HTR-8/SVneo (cell line): ENCODE results near the gene DYNLT2.

Experiments
- DNase-seq: peaks from one replicate; pipeline ENCODE4 v3.0.0; 2011; ENCODE audit warnings: low spot score, mixed read lengths; ENCODE audit not compliant: insufficient read length
- FAIRE-seq: peaks from 2 replicates; lab custom pipeline; 2011; peaks lifted over from hg19 to GRCh38; lab: Jason Lieb, UNC

The DYNLT2 gene

DNA sequence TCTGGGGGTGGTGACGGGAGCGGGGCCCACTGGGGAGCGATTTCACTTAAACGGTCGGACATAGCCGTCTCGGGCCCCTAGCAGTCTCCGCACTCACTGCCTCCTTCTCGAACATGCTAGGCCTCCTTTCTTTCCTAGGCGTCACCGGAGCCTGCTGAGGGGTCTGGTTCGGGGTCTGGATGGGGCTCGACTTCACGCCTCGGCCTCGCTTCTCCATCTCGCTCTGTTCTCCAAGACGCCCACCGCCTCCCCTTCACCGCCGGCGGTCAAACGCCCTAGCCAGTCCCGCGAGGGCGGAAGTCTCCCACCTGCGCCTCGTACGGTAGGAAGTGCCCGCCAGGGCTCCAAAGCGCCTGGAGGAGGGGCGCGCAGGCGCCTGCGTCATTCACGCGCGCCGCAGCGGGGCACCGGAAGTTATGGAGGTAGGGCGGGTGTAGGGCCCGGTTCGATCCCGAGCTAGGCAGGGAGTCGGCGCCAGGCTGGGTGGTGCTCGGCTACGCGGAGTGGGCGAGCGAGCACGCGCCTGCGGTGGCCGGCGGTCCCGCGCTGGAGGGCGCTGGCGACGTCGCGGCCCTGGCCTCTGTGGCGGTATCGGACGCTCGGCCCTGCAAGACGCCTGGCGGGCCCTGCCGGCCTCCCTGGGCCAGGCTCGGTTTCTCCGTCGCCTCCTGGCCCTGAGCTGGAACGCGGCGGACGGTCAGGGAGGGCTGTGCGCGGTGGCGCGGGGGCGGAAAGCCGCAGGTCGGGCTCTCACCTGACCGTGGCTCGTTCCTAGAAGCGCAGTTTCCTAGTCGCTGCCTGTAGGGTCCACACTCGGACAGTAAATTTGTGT lies at the start of gene DYNLT2, which contains the start of gene ERMARD:
Gene DYNLT2, minus strand, starts transcription at position 331 of the 832 bp plus-strand sequence. Its CDS starts 114 bp downstream, at position 217.
Gene ERMARD, plus strand, starts transcription at position 381 of the 832 bp plus-strand sequence. Its CDS starts 36 bp downstream, at position 417.
- peak; percentile 67 for FAIRE-seq

DNA sequence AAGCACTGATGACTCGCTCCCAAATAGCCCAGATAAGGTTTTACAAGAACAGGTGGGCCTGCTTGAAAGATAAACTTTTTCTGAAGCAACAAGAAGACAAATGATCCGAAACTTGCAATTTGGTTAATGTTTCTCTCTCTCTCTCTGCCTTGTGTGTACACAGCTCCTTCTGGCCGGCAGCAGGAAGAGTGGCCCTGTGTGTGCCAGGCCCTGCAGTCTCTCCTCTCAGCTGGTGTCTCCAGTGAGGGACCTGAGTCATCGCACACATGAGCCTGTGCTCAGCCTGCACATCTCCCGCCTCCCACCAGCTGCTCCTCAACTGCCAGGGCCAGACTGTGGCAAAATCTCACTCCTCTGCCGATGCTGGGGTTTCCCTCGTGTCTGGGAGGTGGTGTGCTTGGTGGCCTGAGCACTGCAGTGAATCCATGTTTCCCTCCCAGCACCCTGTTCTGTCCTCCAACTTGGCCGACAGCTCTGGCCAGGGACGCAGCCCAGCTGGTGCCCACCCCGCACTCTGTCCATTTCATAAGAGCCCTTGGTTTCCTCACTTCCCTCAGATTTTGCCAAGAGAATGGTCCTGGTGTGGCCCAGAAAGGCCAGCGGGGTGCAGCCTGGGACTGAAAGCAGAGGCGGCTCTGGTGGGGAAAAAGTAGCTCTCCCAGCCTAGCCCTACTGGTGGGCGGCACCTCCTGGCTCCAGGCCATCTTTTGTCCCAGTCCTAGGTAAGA lies 49.5 kb upstream of the DYNLT2 start:
- FAIRE-seq, result no peak

More for the DNA sequence above, at the start of gene DYNLT2, which contains the start of gene ERMARD:
- DNase-seq, result peak; percentile 84

GRCh38 chr6:169800116-169800667 lies 48.8 kb upstream of the DYNLT2 start:
- DNase-seq (no peak), FAIRE-seq (no peak)

More for the DNA sequence above, 49.5 kb upstream of the DYNLT2 start:
- DNase-seq, result peak; percentile 39

DNA sequence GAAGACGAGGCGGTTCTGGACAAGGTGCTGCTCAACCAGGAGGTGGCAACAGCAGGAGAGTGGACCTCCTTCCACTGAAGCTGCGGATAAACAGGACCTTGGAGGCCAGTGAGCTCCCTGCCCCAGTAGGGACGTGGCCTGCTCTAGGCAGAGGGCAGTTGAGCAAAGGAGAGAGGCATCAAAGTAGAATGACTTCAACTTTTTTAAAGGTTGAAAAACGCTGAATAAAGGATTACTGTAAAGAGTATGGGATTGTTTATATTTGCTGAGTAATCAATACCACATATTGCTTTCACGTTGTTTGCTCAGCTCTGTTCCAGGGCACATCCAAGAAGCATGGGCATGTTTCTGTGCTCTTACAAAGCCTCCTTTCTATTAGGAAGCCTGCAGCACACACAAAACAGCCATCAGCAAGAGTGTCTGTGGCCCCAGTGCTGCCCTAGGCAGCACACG lies 48.1 kb upstream of the DYNLT2 start:
- FAIRE-seq (no peak), DNase-seq (no peak)

- no peak for FAIRE-seq
- DNase-seq, result no peak
These were observed 47.5 kb upstream of the DYNLT2 start for GRCh38 chr6:169798764-169799473.

DNA sequence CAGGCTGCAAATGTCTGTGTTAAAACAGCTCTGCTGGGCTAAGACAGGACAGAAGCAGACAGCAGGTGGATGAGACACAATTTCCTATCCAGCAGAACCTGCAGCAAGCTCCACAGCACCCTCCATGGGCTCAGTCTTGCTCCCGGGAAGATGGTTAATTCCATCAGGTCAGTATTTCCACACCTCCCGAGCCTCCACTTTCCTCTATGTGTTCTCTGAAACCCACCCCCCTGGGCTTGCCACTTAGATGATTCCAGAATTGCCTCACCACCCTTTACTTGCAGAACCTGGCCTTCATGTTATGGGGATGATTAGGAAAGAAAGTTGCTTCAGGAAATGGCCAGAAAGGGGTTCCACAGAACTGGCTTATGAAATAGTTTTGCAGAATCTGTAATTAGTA lies 43.8 kb upstream of the DYNLT2 start:
- FAIRE-seq, result no peak
- DNase-seq, result no peak

GRCh38 chr6:169794317-169795055 lies 43.1 kb upstream of the DYNLT2 start:
- FAIRE-seq (no peak), DNase-seq (no peak)

DNA sequence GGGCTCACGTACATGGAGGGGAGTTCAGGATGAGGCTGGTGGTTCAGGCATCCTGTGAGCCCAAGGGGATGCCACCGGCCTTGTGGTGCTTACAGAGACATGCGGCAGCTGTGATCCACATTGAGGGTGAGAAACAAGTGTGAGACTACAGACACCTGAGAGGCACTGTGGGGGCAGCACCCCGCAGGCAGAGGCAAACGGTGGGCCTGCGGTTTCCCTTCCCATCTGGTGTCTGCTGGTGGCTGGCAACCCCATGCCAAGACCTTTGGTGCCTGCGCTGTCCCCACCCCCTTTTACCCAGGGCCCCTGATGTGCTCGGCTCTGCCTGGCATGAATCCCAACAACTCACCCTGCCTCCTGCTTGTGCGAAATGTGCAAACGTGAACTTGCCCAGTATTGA lies 42.0 kb upstream of the DYNLT2 start:
- DNase-seq (no peak), FAIRE-seq (no peak)

DNA sequence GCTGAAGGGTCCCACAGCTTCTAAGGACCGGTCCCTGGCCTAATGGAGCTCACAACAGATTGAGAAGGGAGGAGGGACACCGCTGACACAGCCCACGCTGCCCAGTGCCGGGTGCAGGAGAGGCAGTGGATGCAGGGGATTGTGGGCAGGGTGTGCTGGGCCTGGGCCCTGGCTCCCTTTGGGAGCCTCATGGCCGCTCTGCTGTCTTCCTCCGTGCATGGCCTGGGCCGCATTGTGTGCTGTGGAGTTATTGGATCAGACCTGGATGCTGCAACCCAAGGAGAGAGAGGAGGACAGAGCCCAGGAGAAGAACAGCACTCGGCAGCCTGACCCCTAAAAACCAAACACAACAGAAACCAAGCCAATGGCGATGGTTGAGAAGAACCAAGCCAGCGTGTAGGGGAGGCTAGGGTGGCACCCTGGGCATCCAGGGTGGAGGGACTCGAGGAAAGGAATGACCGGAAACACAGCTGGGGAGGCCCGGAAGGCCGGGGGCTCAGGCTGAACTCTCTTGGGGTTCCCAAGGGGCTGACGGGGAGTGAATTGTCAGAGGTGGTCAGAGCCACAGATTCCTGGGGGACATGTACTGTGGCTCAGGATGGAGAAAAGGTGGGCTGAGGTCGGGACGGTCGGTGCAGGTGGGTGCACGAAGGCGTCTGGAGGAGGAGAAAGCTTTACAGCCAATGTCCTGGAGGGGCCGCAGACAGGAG lies 41.1 kb upstream of the DYNLT2 start:
- FAIRE-seq, result no peak

DNA sequence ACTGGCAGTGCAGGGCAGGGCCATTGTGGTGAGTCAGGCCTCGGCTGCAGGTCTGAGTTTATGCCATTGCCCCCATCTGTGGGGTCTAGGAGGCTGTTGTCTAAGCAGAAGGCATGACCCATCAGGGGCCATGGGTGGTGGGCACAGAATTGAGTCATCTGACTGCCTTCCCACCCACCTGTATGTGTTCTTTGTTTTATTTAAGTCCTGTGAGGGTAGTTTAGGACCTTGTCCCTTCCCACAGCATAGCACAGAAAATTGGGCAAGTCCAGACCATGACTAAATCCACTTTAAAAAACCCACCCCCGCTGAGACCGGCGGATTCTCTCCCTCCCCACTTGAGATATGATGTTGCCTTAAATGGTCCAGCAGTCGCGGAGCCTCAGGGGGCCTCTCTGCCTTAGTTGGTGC lies 40.4 kb upstream of the DYNLT2 start:
- FAIRE-seq (no peak), DNase-seq (no peak)

More for the DNA sequence above, 41.1 kb upstream of the DYNLT2 start:
- DNase-seq, result no peak

GRCh38 chr6:169789944-169790927 lies 38.9 kb upstream of the DYNLT2 start:
- no peak for FAIRE-seq

GRCh38 chr6:169789146-169789943 lies 38.0 kb upstream of the DYNLT2 start:
- FAIRE-seq (no peak), DNase-seq (no peak)

More at GRCh38 chr6:169789944-169790927, 38.9 kb upstream of the DYNLT2 start:
- peak; percentile 80 for DNase-seq

- FAIRE-seq, result no peak
- DNase-seq, result no peak
These were observed 37.4 kb upstream of the DYNLT2 start for GRCh38 chr6:169788809-169789145.

DNA sequence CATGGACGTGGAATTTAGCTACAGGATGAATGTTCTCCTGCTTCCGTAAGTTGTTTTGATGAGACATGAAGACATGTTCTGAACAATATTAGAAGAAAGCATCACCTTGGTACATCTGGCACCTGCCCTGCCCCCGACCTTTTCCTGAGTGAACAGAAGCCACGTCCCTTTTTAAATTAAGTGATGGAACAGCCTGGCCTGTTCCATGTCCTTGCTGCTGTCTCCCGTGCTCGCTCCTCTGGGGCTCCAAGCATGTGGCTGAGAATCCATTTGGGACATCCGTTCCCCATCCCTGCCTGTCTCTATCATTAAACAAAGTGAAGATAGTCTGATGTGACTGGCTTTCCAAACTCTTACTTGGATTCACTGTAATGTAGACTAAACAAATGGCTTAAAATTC lies 36.4 kb upstream of the DYNLT2 start:
- FAIRE-seq (no peak), DNase-seq (no peak)

- FAIRE-seq (no peak), DNase-seq (no peak)
These were observed 35.0 kb upstream of the DYNLT2 start for GRCh38 chr6:169786349-169786748.

DNA sequence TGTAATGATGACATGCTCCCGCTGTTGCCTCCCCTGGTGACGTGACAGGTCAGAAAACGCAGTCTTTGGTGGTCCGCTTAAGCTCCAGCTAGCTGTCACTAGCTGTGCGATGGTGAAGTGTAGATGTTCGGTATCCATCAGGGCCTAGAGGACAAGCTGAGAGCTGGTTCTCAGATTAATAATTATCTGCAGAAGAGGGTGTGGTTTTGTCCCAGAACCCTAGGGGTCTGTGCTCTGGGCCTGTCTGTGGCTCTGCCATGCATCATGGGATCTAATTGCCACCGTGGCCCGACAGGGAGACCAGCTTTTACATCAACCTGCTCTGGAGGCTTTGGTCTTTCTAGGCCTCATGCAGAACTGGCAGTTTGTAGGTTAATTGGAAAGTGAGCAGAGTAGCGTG lies 34.2 kb upstream of the DYNLT2 start:
- FAIRE-seq (no peak), DNase-seq (no peak)

GRCh38 chr6:169784821-169785340 lies 33.5 kb upstream of the DYNLT2 start:
- DNase-seq (no peak), FAIRE-seq (no peak)
